Anterior cingulate cortex (tissue), 58 donors: Measurements from ENCODE around the gene IL1RN.

Source experiments
- DNase-seq, 58 donors: peaks; one replicate each; lab custom pipeline; 2025; lab: John Stamatoyannopoulos, UW

Gene IL1RN

GRCh38 chr2:113102133-113102532, 25.3 kb upstream of the IL1RN start:
- DNase-seq: no peak

DNA sequence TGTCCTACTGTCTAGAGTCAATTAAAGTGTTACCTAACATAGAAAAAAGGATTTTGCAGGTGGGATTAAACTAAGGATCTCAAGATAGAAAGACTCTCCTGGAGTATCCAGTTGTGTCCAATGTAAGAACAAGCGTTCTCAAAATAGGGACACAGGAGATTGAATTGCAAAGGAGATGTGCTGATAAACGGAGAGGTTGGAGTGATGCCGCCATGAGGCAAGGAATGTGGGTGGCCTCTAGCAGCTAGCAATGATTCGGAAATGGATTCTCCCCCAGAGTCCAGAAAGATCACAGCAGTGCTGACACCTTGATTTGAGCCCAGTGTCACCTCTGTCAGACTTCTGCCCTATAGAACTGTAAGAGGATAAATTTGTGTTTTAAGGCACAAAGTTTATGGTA, 24.1 kb upstream of the IL1RN start:
- no peak for DNase-seq

- peak in 8 of 58 donors; percentile 2 to 23 (median 10) for DNase-seq
Measured at GRCh38 chr2:113104054-113104611, 23.3 kb upstream of the IL1RN start.

DNA sequence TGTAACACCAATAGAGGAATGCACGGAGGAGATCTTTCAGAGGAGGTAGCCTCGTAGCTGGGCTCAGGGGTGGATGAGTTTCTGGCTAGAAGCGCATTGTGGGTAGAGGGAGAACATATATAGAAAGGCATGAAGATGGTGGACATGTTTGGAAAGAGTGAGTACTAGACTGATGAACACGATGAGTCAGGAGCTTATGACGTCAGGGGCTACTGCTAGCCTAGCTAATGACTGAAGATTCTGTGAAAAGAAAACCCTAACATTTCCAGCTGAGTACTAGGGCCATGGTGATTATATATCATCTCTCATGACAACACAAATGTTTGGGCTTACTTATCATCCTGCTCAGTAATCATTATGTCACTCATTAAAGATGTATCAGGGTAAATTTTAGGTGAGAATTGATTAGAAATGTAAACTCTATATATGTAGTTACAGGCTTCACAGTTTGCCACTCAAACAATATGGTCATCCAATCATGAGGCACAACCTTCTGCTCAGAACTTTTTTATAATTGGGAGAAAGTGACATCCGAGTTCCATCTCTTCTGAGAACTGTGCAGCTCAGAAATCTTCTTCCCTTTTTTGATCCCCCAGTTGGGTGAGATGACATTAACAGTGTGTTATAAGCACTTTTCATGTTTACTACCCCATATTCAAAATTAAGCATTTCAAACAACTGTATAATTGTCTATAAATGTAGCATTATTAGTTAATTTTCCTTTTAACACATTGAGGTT, 22.2 kb upstream of the IL1RN start:
- no peak for DNase-seq

DNA sequence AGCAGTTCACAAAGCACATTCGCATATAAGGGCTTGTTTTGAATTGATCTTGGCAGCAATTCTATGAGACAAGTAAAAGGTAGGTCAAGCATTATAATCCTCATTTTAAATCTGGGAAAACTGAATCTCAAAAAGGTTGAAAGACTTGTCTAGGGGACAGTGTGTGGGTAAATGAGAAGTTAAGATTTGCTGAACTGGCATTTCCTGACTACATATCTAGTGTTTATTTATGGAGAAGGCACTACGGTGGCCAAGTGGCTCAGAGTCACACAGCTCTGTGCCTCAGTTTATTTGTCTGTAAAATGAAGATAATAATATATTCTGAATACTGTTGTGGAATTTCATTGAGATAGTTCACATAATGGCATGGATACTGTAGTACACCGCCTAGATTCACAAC, 16.3 kb upstream of the IL1RN start:
- no peak for DNase-seq

DNA sequence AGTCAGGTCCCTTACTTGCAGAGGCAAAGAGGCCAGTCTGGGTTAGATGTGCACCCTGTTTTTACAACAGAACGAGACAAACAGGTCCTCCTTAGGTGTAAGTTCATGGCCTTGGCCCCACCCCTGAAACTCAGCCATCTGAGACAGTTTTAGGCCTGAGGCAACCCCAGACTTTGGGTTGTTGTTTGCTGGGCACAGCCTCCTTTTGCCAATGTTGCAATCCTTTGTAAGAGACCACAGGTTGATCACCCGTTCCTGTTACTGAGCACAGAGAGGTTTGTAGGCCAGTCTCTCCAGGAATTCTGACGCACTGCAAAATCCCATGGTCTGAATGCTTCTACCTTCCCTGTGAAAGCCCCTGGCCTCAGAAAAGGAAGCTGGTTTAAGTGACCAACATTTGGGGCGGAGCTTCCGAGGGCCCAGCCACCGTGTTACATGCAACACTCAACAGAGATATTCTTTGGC, 15.5 kb upstream of the IL1RN start:
- no peak for DNase-seq

DNA sequence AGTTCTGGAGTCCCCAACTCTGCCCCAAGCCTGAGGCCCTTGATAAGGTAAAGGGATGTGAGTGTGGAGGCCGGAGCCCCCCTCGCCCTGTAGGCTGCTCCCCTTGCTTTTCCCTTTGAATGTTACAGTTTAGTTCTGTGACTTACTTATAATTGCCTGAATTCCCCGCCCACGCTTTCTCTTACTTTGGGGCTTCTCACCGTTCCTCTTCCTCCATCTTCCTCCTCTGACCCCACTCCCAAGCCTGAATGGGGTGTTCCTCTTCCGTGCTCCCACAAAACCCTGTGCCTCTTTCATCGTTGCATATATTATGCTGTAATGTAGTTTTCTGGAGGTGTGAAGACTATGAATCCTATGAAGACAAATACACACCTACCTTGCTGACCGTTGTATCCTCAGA, 15.0 kb upstream of the IL1RN start:
- no peak for DNase-seq

DNA sequence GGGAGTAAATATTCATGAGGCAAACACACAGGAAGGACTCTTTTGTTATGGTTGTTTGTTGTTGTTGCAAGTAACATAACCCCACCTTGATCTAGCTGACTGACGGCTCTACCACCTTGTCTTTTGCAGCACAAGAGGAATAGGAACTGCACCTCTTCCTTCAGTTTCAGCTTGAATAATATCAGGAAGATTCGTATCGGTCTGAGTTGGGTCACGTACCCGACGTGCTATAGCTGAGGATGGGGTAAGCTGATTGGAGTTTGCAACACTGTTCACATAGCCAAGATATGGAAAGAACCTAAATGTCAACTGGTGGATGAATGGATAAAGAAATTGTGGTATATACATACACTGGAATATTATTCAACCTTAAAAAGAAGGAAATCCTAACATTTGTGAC, 14.5 kb upstream of the IL1RN start:
- no peak for DNase-seq

DNA sequence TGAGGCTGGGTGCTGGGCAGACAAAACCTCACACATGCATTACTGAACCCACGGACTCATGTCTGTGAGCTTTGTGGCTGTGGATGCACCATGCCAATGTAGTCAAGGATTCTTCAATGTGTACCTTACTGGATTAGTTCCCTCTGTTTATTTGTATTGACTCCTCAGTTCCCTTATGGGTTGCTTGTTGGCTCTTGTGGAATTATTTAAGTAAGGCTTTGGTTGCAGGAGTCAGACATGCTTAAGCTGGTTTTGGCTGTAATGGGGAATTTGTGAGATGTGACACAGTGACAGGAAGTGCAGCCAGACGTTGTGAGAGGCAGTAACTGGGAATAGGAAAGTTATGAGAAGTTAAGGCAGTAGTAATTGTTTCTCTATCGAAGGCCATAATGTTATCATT, 13.6 kb upstream of the IL1RN start:
- no peak for DNase-seq

- no peak for DNase-seq
Measured at GRCh38 chr2:113114224-113114945, 13.0 kb upstream of the IL1RN start.

GRCh38 chr2:113114996-113115395, 12.4 kb upstream of the IL1RN start:
- no peak for DNase-seq

GRCh38 chr2:113116100-113116958, 11.1 kb upstream of the IL1RN start:
- DNase-seq: no peak

- no peak for DNase-seq
Measured at GRCh38 chr2:113117541-113118262, 9.7 kb upstream of the IL1RN start.

DNA sequence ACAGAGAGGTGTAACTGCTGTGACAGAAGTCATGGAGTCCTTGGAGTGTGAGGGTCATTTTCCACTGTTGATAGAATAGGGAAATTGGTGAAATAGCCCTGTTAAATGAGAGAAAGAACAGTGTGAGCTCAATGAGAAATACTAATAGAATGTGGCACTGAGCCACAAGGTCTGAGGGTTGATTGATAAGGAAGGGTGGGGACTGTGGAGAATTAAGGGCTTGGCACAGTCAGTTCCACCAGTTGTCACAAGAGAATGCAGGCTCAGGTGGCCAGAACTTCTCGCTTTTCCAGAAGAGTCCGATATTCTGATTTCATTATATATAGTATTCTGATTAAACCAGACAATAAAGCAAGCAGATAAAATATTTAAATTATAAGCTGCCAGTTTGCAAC, 9.1 kb upstream of the IL1RN start:
- DNase-seq: no peak

DNA sequence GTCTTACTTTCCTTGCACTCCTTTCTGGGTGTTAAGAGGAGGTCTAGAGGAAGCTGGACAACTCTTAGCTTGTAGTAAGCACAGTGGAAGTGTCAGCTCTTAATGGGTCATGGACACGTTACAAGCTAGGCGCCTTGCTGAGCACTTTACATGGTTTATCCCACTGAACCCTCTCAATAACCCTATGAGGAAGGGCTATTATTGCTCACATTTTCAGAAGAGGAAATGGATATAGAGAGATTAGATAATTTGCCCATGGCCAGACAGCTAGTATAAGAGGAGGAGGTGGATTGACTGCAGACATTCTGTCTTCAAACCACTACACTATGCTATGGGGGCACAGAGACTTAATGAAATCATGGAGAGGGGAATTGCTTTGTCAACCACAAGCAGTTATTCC, 8.3 kb upstream of the IL1RN start:
- DNase-seq: no peak

DNA sequence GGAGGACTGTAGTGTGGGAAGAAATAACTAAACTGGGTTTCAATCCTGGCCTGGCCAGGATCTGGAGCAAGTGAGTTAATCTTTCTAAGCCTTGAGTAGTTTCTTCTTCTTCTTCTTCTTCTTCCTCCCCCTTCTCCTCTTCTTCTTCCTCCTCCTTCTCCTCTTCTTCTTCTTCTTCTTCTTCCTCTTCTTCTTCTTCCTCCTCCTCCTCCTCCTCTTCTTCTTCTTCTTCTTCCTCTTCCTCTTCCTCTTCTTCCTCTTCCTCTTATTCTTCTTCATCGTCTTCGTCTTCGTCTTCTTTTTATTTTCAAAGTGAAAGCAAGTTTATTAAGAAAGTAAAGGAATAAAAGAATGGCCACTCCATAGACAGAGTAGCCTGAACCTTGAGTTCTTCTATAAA, 6.5 kb upstream of the IL1RN start:
- no peak for DNase-seq

- DNase-seq: no peak
Measured at GRCh38 chr2:113122364-113122763, 5.0 kb upstream of the IL1RN start.

GRCh38 chr2:113123726-113124125, 3.7 kb upstream of the IL1RN start:
- DNase-seq: no peak

- peak in 1 of 58 donors; percentile 15 for DNase-seq
Measured at GRCh38 chr2:113124181-113124961, 3.0 kb upstream of the IL1RN start.
